GM21786 (cell line): ENCODE data around the gene KCNJ4.
"Not testable (repeated sequence)": the region's sequence is repeated elsewhere in the genome, so short reads cannot be mapped to it uniquely, and the experiment has no call there.

Source experiments
- ATAC-seq: cut with Tn5 transposase; IDR thresholded peaks from one replicate; pipeline ENCODE4 v1.9.1; 2021; ENCODE audit not compliant: unreplicated experiment

Gene KCNJ4

GRCh38 chr22:38474003-38474607 is 19.1 kb upstream of the KCNJ4 start:
- no peak for ATAC-seq

DNA sequence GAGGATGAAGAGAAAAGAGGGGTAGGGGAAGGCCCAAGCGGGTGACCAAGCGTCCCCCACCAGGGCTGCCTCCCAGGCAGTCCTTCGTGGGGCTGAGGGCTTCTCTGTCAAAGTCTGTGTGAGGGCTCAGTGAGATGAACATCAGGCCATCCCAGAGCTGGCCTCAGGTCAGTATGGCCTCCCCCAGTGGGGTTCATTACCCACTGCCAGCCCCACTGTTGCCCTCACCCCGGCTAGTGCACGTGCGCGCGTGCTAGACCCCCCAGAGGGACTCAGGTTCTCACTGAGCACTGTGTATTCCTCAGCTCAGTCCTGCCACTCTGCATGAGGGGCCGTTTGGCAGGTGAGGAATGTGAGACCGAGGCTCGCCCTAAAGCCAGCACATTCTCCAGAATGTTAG is 16.2 kb upstream of the KCNJ4 start:
- ATAC-seq, result no peak

DNA sequence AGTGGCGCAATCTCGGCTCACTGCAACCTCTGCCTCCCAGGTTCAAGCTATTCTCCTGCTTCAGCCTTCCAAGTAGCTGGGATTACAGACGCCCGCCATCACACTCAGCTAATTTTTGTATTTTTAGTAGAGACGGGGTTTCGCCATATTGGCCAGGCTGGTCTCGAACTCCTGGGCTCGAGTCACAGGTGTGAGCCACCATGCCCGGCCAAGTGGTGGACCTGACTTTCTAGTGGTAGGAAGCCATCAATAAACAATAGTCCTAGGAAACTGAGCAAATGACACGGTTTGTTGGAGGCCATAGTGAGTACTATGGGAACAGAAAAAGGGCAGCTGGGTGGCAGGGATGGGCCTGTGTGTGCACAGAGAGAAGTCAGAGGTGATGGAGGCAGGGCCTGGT is 15.2 kb upstream of the KCNJ4 start:
- ATAC-seq, result not testable (repeated sequence)

DNA sequence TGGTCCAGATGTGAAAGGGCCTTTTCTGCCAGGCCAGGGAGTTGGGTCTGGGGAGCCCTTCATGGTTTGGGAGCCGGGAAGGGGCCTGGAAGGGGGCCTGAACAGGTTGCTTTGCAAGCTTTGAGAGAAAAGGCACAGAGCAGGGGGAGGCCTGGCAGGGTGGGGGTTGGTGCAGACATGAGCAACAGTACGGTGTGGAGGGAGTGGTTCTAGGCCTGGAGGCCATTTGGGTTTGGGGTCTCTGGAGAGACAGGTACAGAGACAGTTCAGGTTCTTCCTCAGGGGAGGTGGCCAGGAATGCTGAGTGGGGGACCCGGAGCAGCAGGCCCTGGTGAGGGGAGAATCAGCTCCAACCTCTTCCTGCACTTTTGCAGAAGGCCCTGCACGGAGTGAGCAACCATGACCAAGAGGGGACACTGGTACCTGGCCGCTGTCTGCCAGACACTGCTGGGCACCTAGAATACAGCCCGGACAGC is 14.3 kb upstream of the KCNJ4 start:
- no peak for ATAC-seq

GRCh38 chr22:38468443-38469305 is 13.7 kb upstream of the KCNJ4 start:
- no peak for ATAC-seq

DNA sequence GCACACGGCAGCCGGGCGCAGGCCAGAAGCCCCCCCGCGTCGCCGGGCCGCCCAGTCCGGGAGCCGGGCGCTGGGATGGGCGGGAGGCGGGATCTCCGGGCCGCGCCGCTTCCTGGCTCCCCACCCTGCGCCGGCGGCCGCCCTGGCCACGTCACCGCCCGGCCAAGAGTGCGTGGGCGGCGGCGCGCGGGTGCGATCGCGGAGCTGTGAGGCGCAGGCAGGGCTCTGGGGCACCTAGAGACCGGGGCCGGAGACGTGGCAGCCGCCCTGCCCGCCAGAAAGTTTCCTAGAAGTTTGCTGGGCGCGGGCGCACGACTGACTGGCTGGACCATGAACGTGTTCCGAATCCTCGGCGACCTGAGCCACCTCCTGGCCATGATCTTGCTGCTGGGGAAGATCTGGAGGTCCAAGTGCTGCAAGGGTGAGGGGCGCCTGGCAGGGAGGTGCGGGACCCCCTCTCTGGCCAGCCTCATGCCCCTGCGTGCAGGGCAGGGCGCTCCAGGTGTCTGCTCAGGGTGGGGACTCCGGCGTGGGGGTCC is 13.0 kb upstream of the KCNJ4 start, which contains the start of gene KDELR3:
Gene KDELR3 (plus strand): TSS at position 193 of the 539 bp plus-strand sequence. CDS start 138 bp downstream, at position 331.
- ATAC-seq, result no peak

DNA sequence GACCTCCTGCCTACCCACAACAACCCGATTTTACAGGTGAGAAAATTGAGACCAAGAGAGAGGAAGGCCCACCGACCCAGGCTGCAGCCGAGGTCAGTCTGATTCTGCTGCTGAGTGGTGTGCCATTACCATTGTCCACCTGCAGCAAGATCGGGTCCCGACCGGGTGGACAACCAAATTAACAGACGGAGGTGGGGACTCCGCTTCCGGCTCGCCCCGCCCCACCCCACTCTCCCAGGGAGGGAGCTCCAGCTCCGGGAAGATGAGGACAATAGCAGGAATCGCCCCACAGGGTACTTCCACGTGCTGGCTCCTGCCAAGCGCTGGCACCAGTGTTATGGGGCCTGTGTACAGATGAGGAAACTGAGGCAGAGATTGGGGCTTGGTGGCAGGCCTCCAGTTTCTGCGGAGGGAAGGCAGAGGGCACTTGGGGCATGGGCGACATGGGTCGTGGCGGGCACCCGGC is 12.5 kb upstream of the KCNJ4 start:
- ATAC-seq, result no peak

DNA sequence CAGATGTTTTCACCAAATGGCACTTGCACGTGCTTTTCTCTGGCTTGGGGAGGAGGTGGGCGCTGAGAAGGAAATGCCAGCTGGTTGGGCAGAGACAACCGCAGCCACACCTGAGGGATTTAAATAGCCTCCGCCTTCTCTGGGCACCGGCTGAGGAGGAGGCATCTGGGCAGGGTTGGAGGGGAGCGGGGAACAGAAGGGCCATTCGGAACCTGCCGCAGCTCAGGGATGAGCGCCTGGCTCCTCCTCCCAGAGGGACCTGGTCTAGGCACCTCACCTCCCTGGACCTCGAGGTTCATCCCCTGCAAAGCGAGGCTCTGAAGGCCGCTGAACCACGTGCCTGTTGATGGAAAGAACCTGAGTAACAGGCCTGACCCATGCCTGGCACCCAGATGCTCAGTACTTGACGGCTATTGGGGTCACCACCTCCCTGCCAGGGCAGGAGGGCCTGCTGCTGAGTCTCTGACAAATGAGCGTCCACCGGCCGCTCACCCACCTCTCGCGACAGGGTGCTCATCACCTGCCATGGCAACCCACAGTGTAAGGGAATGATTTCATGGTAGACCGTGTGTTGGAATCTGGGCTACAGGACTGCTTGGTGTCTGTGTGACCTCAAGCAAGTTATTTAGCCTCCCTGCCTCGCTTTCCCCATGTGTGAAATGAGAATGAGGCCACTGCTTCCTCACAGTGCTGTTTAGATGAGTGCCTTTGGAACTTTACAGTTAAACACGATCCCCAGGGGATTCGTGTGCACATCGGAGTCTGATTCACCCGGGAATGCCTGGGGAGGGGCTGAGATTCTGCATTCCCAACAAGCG is 10.9 kb upstream of the KCNJ4 start:
- no peak for ATAC-seq

DNA sequence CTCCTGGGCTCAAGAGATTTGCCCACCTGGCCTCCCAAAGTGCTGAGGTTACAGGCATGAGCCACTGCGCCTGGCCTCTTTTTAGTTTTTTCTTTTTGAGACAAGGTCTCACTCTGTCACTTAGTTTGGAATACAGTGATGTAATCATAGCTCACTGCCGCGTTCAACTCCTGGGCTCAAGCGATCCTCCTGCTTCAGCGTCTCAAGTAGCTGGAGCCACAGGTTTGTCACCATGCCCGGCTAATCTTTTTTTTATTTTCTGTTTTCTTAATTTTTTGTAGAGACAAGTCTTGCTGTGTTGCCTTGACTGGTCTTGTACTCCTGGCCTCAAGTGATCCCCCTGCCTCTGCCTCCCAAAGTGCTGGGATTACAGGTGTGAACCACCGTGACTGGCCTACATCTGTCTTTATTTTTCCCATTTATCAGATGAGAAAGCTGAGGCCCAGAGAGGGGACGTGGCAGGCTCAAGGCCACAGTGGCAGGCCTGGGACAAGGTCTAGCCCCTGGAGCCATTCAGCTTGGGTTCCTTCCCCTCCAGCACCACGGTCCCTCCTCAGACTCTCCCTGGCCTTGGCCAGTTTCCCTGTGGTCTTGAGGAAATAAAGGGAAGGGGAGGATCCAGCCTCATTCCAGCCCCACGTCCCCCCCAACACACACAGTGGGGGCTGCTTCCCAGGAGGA is 10.1 kb upstream of the KCNJ4 start:
- ATAC-seq, result no peak

DNA sequence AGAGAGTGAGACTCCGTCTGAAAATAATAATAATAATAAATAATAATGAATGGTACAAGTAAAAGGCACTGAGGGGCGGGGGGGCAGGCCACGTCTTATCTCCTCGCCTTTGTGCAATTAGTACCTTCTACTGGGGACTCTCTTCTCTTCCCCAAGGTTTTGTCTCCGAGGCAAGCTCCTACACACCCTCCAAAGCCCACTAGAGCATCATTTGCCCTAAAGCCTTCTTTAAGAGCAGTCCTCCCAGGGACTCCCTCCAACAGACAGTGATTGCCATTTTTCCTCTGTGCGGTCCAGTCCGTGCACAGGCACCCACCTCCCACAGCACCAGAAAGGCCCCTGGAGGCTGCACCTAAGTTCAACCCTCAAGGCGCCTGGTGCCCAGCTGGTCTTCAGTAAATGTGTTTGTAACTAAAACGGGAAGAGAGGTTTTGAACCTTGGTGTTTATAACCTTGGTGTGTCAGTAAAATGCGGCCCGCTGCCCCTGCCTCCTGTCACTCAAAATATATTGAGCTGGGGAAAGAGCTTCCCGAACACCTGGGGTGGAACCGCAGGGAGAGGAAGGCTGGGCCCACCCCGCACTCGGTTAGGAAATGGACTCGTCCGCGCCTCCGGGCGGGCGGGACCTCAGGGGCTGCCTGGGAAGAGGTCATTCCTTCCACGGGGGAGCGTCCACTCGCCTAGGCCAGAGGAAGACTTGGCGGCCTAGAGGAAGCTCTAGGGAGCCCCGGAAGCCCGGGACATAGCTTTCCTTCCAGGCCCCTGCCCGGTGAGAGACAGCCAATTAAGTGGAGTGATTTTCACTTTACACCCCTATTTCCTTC is 8.2 kb upstream of the KCNJ4 start:
- no peak for ATAC-seq

DNA sequence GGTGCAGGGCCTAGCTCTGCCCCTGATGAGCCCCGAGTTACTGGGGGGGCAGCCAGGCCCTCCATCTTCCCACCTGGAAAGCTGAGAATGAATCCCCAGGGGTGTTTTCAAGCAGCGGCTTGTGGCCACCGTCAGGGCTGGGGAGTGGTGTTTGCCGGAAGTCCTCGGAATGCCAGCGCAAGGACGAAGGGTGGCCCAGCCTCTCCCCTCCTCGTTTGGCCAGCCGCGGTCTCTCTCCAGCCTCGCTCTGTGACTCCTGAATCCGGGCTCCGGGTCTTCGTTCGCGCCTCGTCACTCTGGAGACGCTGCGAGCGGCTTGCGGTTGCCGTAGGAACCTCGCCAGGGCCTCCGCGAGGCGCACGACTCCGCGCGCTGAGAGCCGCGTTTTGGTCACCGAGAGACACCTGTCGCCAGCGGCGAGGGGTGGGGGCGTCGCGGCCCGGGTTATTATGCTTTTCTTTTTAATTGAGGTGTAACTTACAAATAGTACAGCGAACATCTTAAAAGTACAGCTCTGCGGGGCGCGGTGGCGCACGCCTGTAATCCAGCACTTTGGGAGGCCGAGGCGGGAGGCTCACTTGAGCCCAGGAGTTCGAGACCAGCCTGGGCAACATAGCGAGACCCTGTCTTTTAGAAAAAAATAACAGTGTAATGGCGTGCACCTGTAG is 6.5 kb upstream of the KCNJ4 start:
- no peak for ATAC-seq

DNA sequence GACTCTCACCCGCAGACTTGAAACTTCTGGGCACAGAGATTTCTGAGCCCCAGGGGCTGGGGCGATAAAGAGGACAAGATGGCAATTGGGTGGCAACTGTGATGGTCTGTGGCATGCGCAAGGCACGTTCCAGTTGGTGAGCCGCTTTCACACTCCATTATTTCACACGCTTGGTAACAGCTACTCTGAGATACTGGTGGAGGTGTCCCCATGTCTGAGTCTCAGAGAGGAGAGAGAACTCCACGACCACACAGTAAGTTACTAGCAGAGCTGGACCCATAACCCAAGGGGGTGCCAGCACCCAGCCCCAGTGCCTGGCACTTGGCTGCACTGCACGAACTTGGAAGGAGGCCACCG is 6.0 kb upstream of the KCNJ4 start:
- no peak for ATAC-seq

- ATAC-seq, result no peak
Measured at GRCh38 chr22:38460426-38460840, 5.4 kb upstream of the KCNJ4 start.

DNA sequence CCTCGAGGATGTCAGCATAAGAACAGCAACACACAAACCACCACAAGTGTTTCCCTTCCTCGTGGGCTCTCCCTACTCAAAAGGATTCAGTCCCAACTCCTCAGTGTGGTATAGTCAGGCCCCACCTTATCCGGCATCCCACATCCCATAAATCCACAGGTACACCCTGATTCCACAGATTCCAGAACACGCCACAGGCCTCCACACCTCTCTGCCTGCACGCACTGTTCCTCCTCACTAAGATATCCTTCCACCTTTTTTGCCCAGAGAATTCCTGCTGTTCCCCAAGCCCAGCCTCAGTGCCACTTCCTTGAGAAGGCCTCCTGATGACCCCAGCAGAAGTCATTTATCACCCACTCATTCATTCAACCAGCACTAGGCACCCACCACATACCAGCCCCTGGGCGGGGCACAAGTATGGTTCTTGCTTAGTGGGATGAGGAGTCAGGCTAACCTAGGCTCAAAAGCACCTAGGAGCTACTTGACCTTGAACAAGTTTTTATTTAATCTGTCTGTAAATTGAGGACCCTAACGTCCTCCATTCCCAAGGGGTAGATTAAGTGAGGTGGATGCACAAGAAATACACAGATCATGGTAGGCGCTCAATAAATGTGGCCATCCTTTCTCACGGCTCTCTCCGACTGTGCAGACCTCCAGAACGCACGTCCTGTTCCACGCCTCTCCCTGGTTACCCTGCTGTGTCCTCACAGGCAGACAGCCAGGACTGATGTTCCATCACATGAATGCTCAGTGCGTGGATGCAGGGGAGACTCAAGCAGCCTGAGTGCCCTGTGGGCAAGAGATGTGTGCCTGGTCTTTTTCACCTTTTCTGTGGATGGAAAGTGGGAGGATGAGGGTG is 2.1 kb upstream of the KCNJ4 start:
- ATAC-seq, result no peak

GRCh38 chr22:38456272-38456835 is 1.4 kb upstream of the KCNJ4 start:
- no peak for ATAC-seq

DNA sequence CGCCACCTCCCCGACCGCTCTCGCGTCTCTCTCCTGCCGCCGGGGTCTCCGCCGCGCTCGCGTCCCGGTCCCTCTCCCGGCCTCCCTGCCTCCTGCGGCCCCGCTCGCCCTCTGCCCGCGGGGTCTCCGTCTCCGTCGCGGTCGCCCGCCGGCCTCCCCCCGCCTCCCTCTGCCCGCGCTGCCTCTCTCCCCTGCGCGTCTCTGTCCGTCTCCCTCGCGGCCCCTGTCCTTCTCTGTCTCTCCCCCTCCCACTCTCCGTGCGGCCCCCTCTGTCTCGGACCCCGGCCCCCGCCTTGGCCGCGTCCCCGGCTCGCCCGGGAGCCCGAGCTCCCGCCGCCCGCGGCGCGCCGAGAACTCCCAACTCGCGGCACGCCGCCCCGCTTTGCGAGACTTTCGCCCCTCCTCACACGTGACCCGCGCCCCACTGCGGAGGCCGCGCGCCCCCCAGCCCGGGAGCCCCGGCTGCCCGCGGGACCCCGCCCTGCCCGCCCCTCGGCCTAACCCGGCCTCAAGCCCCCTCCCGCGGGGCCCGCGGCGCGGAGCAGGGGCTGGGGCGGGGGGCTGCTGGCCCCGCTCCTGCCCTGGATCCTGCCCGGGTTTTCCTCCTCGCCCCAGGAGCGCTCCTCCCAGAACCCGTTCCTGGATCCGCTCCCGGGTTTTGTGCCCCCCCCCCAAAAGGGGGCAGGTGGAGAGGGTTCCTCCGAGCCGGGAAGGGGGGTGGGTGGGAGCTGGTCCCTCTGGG is 702 bp upstream of the KCNJ4 start:
- no peak for ATAC-seq

DNA sequence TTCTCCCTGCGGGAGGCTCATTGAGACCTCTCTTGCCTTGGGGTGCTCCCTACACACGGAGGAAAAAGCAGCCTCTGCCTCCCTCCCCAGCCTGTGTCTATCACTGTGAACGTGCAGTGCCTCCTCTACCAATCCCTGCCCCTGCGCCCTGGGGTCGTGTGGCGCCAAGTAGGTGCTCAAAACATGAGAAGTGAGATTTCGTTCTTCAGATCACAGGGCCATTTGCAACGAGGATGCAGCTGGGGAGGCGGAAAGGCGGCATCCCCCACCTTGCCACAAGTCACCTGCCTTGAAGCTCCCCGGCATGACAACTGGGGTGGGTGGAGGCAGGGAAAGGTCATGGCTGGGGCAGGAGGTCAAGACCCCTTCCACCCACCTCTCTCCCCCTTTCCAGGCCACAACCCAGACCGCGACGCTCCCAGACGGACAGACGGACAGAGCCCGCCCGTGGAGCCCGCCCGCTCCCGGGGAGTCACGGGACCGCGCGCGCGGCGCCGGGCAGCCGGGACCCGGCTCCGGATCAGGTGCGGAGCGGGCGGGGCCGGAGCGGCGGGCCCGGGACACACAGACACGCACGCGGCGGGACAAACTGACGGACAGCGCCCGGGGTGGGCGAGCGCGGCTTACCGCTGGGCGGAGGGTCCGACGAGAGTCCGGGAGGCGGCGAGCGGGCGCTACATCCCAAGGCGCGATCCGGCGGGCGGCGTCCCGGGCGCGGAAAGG is 485 bp downstream of the KCNJ4 start:
- no peak for ATAC-seq
